Raji (cell line): ENCODE measurements around the gene AASS.

Experiments used
- POLR2A ChIP-seq: IDR thresholded peaks from 2 replicates; pipeline ENCODE4 v1.6.1; 2011; ENCODE audit warnings: low read depth, low read length, control low read depth; ENCODE audit not compliant: insufficient read depth

The AASS gene

DNA sequence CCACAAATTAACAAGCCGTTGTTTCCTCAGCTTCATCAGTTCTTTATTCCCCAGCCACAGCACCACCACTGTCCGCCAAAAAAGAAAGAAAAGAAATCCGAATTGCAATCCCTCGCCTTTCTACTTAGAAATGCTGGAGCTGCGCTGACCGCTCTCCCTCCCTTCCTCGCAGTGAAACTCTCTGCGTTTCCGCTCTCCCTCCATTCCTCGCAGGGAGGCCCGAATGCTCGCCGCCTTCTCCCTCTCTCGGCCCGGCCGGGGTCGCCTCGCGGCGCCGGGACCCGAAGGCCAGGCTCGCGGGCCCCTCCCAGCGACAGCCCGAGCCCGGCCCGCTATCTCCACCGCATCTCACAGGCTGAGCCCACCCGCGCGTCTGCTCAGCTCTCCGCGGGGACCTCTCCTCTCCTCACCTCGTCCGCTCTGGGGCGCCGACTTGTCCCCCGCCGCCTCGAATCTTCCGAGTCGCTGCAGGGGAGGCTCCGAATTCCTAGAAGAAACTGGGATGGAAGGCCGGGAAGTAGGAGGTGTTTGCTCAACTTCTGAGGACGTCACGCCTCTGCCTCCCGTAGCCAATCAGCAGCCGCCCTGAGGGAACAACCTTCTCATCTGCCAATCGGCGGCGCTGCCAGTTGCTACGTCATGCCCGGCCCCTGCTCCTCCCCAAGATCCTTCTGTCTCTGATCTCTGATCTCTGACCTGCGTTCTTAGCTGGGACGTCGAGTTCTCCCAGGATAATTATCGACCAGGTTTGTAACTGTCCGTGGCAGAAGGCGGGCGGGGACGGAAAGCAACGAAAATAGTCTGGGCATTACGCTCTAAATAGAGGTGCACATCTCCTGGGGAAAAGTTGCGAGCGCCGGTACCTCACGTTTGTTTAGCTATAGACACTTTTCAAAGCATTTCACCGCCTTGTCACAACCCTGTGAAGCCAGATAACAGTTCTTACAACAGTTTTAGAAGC is at the start of gene AASS:
Gene AASS (minus strand): TSS at position 499 of the 961 bp plus-strand sequence. CDS start 10,523 bp downstream, outside the sequence.
- no peak for TF ChIP-seq POLR2A

GRCh38 chr7:122188785-122189184 is 44.7 kb upstream of the AASS start:
- no peak for TF ChIP-seq POLR2A

DNA sequence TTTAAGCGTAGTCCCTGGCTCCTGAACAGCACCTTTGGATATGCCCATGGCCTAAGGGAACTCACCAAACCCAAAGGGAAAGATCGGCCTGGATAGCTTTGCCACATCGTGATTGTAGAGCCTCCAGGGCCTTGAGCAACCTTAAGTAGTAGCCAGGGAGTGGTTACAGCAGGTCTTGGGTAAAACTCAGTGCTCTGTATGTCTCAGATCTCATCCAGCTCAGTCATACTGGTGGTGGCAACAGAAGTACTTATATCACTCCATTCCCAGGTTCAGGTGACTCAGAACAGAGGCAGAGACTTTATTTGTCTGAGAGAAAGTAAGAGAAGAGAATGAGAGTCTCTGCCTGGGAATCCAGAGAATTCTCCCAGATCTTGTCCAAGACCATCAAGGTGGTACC is 39.1 kb upstream of the AASS start:
- no peak for TF ChIP-seq POLR2A

- no peak for TF ChIP-seq POLR2A
Observed at GRCh38 chr7:122182081-122182480, 38.0 kb upstream of the AASS start.

- TF ChIP-seq POLR2A, result no peak
Observed at GRCh38 chr7:122166740-122167139, 22.7 kb upstream of the AASS start.

DNA sequence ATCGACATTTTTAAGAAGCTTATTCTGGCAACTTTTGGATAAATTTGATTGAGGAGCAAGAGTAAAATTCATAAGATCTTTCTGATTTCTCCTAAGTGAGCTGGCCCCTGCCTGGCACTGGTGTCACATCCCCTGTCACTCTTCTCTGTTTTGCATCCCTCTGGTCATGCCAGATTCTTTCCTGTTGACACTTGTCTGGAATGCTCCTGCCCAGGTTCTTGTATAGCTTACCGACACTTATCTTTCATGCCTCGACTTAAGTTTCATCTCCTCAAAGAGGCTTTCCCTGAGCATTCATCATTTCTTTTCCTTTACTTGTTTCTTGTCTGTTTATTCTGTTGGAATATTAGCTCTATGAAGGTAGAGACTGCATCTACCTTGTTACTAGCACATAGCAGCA is 22.2 kb upstream of the AASS start:
- TF ChIP-seq POLR2A, result no peak

DNA sequence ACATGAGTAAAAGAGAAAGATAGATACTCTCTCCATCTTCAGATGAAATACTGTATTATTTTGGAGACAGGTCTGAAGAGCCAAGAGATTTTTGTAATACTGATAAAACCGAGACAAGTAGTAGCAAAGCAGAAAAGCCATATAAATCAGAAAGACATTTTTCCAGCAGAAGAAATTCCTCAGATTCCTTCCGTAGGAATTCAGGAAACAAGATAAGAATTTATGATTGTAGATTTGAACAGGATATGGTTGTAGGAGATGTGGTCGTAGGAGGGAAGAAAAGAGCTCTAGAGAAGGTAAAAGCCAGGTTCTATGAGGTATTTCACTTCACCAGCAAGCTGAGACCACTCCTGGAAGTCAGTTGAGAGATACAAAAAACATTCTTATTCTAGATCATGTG is 17.6 kb upstream of the AASS start:
- no peak for TF ChIP-seq POLR2A

DNA sequence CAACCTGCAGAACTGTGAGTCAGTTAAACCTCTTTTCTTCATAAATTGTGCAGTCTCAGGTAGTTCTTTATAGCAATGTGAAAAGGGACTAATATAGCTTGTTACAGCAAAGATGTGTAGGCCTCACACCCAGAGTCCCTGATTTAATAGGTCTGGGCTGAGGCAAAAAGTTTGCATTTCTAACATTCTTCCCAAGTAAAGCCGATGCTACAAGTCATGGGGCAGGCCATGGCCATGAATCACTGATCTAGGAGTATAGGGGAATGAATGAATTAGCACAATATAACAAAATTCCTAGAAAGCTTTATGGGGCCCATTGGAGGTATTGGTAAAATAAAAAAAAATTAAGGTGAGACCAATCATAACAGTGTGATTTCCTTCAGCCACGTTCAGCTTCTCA is 11.5 kb upstream of the AASS start:
- no peak for TF ChIP-seq POLR2A

DNA sequence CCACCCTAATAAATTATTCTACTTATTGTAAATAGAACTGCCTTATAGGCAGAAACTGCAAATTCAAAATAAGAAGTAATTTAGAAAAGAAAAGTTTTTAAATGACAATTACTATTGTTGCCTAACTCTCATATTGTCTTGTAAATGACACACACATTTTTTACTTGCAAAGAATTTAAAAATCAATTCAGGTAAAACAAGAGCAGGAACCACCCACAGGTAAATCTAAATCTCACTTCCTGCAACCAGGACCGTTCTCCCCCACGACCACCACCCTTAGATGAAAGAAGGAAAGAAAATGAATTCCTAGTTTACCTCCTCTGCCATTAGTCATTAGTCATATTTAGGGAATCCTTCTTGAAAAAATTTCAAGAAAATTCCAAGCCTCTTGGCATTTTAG is 4.8 kb upstream of the AASS start:
- TF ChIP-seq POLR2A, result no peak

DNA sequence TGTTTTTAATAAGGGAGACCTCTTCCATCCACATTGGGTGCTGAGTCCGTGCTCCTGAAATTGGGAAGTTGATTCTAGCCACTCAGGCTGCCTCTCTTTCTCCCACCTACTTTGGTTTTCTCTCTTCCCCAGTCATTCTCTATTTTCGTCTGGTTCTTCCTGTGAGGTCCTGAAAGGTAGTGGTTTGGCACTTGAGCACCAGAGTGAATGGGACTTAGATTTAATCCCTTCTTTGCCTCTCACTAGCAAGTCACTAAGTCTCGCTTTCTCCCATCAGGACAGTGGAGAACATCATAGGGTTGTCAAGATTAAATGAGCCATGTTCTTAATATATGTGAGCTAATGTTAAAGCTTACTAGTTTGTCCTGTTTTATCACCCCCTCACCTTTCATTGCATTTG is 4.0 kb upstream of the AASS start:
- no peak for TF ChIP-seq POLR2A

DNA sequence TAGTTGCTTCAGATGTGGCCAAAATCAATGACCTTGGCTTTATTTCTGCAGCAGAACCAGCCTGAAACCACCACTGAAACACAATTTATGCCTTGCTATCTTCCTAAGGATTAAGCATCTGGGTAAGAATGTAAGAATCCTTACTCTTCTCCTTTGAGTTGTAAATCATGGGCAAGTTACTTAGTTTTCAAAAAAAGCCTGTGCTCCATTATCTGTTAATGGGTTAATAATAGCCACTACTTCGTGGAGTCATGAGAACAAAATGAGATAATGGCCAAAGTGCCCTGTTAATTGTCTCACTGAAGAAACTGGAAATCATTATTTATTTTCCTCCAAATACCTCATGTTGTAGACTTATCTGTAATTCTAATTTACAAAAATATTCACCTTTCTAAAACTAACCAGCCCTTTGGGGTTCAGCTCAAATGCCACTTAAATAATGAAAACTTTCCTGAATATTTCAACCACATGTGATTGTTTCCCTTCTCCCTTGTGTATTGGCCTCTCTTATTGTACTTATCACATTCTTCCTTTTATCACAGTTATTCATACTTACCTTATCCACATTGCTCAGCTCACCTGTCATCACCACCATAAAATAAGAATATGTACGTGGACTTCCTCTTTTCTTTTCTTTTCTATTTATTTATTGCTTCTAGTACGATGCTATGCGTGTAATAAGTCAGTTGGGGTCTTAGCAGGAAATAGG is 2.0 kb upstream of the AASS start:
- no peak for TF ChIP-seq POLR2A

DNA sequence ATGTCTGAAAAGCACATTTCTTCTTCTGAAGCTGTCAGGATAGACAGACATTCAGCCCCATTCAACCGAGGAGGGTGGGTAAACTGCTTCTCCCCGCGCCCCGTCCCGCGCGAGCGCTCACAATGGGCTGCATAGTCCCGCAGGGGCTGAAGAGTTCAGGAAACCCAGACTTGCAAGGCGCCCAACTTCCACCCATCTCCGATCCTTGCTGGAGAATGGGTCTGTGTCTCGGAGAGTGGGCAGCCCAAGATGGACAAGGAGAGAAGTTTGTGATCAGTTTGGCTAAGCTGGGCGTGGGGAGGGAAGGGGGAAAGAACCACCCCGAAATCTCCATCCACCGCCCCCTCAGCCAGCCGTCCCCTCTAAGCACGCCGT is 686 bp downstream of the AASS start:
- no peak for TF ChIP-seq POLR2A

DNA sequence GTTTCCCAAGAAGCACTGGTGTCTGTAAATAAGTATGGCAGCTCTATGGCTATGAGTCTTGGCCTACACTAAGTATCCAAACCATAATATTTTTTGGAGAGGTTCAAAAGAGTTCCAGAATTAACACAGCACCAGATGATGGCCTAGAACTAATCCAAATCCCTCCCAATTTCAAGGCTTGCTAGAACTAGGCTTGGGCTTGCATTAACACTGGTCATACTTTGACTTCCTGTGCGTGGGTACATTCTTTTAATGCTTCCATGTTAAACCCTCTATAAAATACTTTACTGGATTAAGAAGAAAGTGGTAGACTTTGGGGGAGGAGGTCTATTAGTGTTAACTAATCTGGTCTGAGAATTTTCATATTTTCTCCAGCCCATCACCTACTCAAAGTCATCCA is 3.1 kb downstream of the AASS start:
- no peak for TF ChIP-seq POLR2A

DNA sequence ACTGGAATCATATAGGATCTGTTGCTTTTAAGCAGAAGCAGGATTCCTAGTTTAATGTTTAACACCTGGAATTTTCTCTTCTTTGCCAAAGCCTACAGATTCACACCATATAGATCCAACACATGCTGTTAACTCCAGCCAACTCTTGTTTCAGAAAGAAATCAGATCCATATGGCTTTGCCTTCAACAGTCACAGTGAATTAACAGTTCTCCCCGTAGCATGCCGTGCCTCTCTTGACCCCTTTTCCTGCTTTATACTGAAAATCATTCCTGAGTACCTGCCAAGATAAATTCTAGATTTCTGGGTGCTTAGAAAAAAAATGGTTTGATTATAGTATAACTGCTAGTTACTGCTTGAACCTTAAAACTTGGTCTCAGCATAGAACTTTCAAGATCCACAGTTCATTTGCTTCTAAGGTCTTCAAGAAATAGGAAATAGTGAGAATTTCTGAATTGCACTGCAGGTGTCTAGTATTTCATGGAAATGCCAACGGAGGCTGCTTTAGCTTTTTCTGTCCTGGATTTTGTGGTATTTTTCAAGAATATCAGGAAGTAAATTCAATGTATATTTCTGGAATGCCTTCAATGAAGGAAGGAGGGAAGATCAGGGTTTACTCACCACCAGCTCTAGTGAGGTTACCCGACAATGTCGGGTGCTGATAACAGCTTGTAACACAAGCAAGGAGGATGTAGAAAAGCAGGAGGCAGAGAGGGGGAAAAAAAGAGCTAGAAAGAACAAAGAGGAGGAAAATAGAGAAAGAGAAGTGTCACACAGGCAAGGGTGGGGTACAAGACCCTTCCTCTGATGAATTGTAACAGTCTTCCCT is 6.6 kb downstream of the AASS start:
- TF ChIP-seq POLR2A, result no peak

DNA sequence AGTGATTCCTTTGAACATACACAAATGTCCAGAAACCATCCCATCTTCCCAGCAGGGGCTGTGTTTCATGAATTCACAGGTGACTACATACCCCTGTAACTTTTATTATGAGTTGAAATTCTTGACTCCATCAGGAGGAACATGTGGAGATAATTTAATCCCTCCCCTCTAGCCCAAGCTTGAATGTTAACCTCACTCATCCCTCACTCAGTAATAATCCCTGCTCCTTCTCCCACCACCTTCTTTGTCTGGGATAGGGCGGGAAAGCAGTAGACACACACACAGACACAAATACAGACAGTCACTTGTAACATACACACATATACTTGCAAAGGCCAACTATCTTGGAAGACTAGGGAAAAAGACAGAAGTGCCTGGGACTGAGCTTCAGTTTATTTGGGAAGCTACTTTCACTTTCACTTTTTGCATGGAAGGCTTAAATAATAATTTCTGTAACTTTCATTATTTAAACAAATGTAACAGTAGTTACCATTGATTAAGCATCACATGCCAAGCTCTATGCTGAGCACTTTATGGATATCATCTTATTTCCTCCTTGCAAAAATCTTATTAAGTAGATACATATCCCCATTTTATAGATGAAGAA is 7.3 kb downstream of the AASS start:
- no peak for TF ChIP-seq POLR2A
